KMS-11 (cell line): ENCODE results near the gene FXR2.

ENCODE experiments used
- H2AFZ ChIP-seq: fragments of 200-600 bp; sonication (generic); 2 replicates; pipeline ENCODE4 v1.6.1; 2016; ENCODE audit warnings: antibody characterized with exemption, mixed run types, low read depth
- H3K27ac ChIP-seq: fragments of 200-600 bp; sonication (generic); 2 replicates; pipeline ENCODE4 v1.6.1; 2016; ENCODE audit warnings: mild to moderate bottlenecking, mixed run types
- H3K27me3 ChIP-seq: fragments of 200-600 bp; sonication (generic); 2 replicates; pipeline ENCODE4 v1.6.1; 2017; ENCODE audit warnings: mild to moderate bottlenecking, low read depth, mixed run types, moderate library complexity; ENCODE audit not compliant: insufficient read depth
- H3K36me3 ChIP-seq: fragments of 200-600 bp; sonication (generic); 2 replicates; pipeline ENCODE4 v1.6.1; 2017; ENCODE audit warnings: mild to moderate bottlenecking, mixed run types; ENCODE audit not compliant: insufficient read depth
- H3K4me1 ChIP-seq: fragments of 200-600 bp; sonication (generic); 2 replicates; pipeline ENCODE4 v1.6.1; 2016; ENCODE audit warnings: mild to moderate bottlenecking, low read depth, mixed run types; ENCODE audit not compliant: poor library complexity, severe bottlenecking
- H3K4me2 ChIP-seq: fragments of 200-600 bp; sonication (generic); 2 replicates; pipeline ENCODE4 v1.7.0; 2016; ENCODE audit warnings: mild to moderate bottlenecking, mixed run types
- H3K4me3 ChIP-seq: fragments of 200-600 bp; sonication (generic); IDR thresholded peaks from 2 replicates; pipeline ENCODE4 v1.6.1; 2017; ENCODE audit warnings: low read depth, low read length, mixed read lengths; ENCODE audit not compliant: insufficient read depth
- H3K79me2 ChIP-seq: fragments of 200-600 bp; sonication (generic); 2 replicates; pipeline ENCODE4 v1.6.1; 2016; ENCODE audit warnings: low read depth, mixed run types; ENCODE audit not compliant: insufficient read depth
- H3K9ac ChIP-seq: fragments of 200-600 bp; sonication (generic); 2 replicates; pipeline ENCODE4 v1.6.1; 2016; ENCODE audit warnings: mild to moderate bottlenecking, mixed run types
- H4K20me1 ChIP-seq: fragments of 200-600 bp; sonication (generic); 2 replicates; pipeline ENCODE4 v1.6.1; 2016; ENCODE audit warnings: mild to moderate bottlenecking, mixed run types; ENCODE audit not compliant: insufficient read depth
- TF ChIP-seq, protein P1 (sequence below): fragments of 200-600 bp; sonication (generic); conservative IDR thresholded peaks from 2 replicates; pipeline ENCODE4 v1.6.1; 2017; ENCODE audit warnings: low read depth, mild to moderate bottlenecking, antibody characterized with exemption, low read length, moderate library complexity, mixed read lengths

The FXR2 gene

DNA sequence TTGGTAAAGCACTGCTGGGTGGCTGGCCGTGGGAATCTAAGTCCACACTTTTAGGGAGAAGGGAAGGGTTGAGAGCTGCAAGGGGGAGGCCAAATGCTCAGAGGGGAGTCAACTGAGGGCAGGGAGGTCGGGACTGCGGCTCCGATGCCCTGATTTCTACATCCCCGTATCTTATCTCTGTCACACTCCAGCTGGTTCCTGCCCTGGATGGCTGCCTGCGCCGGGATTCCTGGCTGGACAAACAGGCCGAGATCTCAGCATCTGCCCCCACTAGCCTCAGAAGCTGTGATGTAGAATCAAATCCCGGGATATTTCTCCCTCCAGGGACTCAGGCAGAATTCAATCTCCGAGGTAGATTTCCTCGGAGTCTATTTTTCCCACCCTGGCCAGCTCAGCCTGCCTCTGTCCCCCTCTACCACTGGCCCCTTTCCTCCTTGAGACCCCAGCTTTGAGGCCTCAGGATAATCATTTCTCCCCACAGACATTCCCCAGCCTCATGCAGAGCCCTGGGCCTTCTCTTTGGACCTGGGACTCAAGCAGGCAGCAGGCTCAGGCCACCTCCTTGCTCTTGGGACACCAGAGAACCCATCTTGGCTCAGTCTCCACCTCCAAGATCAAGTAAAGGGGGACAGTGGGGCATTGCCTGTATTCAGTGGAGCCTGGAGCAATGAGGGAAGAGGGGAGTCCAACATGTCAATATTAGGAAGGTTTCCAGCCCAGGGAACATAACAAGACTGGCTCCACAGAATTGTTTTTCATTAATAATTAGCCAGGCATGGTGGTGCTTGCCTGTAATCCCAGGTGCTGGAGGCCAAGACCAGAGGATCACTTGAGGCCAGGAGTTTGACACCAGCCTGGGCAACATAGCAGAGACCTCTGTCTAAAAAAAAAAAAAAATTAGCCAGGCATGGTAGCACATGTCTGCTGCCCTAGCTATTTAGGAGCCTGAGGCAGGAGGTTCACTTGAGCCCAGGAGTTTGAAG lies 17.0 kb upstream of the FXR2 start:
- Histone ChIP-seq H3K4me3 (no peak overlapping the region), H3K27me3 (no peaks in the 10 kb centered on the region), H4K20me1 (no peaks in the 10 kb centered on the region), H3K4me1 (peaks cover 3% of the 10 kb centered on the region), H3K9ac (no peak overlapping the region), H2AFZ (no peak overlapping the region), H3K79me2 (no peaks in the 10 kb centered on the region), H3K27ac (no peak overlapping the region), H3K36me3 (no peaks in the 10 kb centered on the region), H3K4me2 (no peak overlapping the region)
- TF ChIP-seq, protein P1, sequence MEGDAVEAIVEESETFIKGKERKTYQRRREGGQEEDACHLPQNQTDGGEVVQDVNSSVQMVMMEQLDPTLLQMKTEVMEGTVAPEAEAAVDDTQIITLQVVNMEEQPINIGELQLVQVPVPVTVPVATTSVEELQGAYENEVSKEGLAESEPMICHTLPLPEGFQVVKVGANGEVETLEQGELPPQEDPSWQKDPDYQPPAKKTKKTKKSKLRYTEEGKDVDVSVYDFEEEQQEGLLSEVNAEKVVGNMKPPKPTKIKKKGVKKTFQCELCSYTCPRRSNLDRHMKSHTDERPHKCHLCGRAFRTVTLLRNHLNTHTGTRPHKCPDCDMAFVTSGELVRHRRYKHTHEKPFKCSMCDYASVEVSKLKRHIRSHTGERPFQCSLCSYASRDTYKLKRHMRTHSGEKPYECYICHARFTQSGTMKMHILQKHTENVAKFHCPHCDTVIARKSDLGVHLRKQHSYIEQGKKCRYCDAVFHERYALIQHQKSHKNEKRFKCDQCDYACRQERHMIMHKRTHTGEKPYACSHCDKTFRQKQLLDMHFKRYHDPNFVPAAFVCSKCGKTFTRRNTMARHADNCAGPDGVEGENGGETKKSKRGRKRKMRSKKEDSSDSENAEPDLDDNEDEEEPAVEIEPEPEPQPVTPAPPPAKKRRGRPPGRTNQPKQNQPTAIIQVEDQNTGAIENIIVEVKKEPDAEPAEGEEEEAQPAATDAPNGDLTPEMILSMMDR, result no peak

DNA sequence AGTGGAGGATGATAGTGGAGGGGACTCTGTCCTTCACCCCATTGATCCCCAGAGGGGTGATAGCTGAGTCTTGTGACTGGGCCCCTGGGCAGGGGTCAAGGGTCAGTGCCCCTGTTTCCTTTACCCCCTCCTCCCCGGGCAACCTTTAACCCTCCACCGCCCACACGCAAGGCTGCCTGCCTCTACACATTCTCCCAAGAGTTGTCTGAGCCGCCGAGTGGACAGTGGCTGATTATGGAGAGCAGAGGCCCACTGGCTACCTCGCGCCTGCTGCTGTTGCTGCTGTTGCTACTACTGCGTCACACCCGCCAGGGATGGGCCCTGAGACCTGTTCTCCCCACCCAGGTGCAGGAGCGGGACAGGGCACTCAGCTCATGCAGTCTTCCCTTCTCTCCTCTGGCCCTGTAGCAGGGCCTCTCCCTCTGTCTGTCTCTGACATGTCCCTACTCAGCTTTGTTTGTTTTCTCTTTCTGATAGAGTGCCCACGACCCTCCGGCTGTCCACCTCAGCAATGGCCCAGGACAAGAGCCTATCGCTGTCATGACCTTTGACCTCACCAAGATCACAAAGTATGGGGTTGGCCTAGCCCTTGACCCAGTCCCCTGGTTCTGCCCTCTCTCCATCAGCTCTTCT lies 15.4 kb upstream of the FXR2 start, which contains the start of gene SHBG:
Gene SHBG (plus strand): TSS at position 197 of the 633 bp plus-strand sequence. CDS start 38 bp downstream, at position 235.
- Histone ChIP-seq H3K9ac (no peak within 1 kb of the TSS), H3K27me3 (no peaks in the 10 kb centered on the region)
- TF ChIP-seq, protein P1, result no peak

DNA sequence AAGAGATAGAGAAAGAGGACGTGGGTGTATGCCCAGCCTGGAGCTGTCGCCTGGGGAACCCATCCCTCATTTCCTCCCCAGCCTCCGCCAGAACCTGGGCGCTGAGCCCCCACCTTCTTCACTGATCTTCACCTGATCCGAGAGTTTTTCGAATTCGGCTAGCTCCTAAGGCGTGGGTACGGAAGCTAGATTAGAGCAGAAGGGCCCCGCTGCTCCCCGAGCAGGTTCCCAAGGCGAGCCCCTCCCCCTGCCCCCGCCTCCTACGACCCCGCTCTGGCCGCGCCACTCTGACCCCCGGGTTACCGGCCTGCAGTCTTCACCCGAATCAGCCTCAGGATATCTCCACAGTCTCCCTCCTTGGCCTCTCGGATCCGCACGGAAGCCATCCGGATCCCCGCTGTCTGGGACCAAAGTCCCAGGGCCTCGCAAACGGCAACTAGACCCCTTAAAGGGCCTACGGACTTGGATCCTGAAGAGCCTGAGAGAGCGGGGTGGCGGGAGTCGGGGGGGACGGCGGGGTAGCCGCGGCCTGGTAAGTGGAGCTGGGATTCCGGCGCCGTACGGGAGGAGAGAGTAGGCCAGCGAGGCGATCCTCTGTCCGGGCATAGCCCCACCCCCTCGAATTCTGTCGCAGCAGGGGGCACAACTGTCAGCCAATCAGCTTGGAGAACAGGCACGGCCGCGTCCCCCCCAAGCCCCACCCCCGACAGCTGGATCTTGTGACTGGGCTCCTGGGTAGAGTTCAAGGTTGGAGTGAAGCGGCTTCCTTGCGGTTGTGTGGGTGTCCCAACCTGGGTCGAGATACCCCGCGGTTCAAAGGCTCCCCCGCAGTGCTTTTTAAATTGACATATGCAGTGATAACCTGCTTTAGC lies 12.8 kb upstream of the FXR2 start, which contains the start of gene SAT2:
Gene SAT2 (minus strand): TSS at position 572 of the 872 bp plus-strand sequence. CDS start 186 bp downstream, at position 386.
- Histone ChIP-seq H3K9ac (no peak within 1 kb of the TSS), H3K4me3 (no peak within 1 kb of the TSS), H3K27ac (no peak within 1 kb of the TSS), H3K27me3 (no peaks in the 10 kb centered on the region), H3K79me2 (no peaks in the 10 kb centered on the region), H3K4me1 (peaks cover 3% of the 10 kb centered on the region), H3K4me2 (no peak within 1 kb of the TSS), H3K36me3 (no peaks in the 10 kb centered on the region), H4K20me1 (no peaks in the 10 kb centered on the region), H2AFZ (no peak within 1 kb of the TSS)
- TF ChIP-seq, protein P1, result no peak

More for the DNA sequence above, 15.4 kb upstream of the FXR2 start, which contains the start of gene SHBG:
- peaks cover 3% of the 10 kb centered on the region for H3K4me1 ChIP-seq
- H3K79me2 ChIP-seq, result no peaks in the 10 kb centered on the region
- no peak within 1 kb of the TSS for H2AFZ ChIP-seq
- no peaks in the 10 kb centered on the region for H3K36me3 ChIP-seq
- no peaks in the 10 kb centered on the region for H4K20me1 ChIP-seq
- H3K4me2 ChIP-seq, result no peak within 1 kb of the TSS
- no peak within 1 kb of the TSS for H3K27ac ChIP-seq
- H3K4me3 ChIP-seq, result no peak within 1 kb of the TSS

DNA sequence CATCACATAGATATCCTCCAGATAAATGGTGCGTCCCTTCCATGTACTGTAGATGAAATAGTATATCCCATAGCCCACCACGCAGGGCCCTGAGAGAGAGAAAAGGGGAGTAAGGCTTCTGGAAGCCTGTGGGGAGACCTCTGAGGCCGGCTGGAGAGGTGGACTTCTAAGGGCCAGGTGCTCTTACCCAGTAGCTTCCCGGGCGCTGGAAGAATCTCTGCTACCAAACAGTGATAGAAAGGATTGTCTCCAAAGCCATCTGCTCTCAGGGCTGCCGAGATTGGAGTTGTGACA lies 12.2 kb upstream of the FXR2 start:
- H2AFZ ChIP-seq, result no peak overlapping the region
- H3K4me1 ChIP-seq, result no peaks in the 10 kb centered on the region
- no peaks in the 10 kb centered on the region for H3K27me3 ChIP-seq
- H3K9ac ChIP-seq, result no peak overlapping the region
- no peak overlapping the region for H3K4me2 ChIP-seq
- no peaks in the 10 kb centered on the region for H3K79me2 ChIP-seq
- no peak overlapping the region for H3K4me3 ChIP-seq
- no peaks in the 10 kb centered on the region for H4K20me1 ChIP-seq
- H3K27ac ChIP-seq, result no peak overlapping the region
- no peaks in the 10 kb centered on the region for H3K36me3 ChIP-seq
- TF ChIP-seq, protein P1, result no peak
